ENCODE measurements around the gene TCEAL4. TPM values are rescaled to one million over a fixed set of nuclear protein-coding genes. Genes with fewer than 3 reads are reported as not detected.

The TCEAL4 gene
- total and polyA plus RNA-seq, 2 of the 13 experiments (the other 11 are each of a cell fraction or from before 2014, with no cell fraction given), result 12.6 to 31.0 TPM

DNA sequence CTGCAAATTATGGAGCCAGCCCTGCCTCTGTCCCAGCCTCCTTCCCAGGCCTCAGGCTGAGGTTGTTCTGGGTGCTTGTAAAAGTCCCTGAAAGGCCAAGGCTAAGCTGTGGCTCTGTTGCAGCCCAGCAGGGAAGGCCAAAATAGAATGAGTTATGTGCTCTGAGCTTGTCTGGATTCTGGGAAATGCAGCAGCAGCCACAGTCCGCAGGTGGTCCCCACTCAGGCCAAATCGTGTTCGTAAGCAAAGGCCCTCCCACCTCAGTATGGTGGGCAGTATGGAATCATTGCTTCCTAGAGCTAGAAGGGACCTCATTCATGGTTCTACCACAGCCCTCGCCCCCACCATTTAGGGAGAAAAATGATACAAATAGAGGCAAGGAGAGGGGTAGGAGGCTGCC is 38.8 kb downstream of the TCEAL4 start:
- peaks cover 2% of the 10 kb centered on the region for H3K79me2 ChIP-seq (ENCODE audit: insufficient read depth, low read length)
- intact Hi-C loops (cut with micrococcal nuclease; ENCODE audit: unreplicated experiment), result no loop called here
- no peaks in the 10 kb centered on the region for H3K27me3 ChIP-seq (ENCODE audit: control insufficient read depth in 1 of 2, insufficient read depth in 2 of 2, low read length in 2 of 2)
- in situ Hi-C loops (cut with HindIII; ENCODE audit: extremely low pct_ligation_motif_present, low pct_unique_long_range_greater_than_20kb), result no loop called here
- no peaks in the 10 kb centered on the region for H3K4me1 ChIP-seq (ENCODE audit: insufficient read depth, low read length)
- no peaks in the 10 kb centered on the region for H4K20me1 ChIP-seq (ENCODE audit: insufficient read depth, low read length)
- no peak overlapping the region for H3K4me3 ChIP-seq (replicated peaks in 1 of 3; ENCODE audit: insufficient read depth in 1 of 3, low read depth in 2 of 3, low read length in 3 of 3)
- H3K9me3 ChIP-seq (ENCODE audit: low read length), result no peaks in the 10 kb centered on the region
- BruUV-seq (replicated peaks), result no TSS peak
- TF ChIP-seq, protein P1, sequence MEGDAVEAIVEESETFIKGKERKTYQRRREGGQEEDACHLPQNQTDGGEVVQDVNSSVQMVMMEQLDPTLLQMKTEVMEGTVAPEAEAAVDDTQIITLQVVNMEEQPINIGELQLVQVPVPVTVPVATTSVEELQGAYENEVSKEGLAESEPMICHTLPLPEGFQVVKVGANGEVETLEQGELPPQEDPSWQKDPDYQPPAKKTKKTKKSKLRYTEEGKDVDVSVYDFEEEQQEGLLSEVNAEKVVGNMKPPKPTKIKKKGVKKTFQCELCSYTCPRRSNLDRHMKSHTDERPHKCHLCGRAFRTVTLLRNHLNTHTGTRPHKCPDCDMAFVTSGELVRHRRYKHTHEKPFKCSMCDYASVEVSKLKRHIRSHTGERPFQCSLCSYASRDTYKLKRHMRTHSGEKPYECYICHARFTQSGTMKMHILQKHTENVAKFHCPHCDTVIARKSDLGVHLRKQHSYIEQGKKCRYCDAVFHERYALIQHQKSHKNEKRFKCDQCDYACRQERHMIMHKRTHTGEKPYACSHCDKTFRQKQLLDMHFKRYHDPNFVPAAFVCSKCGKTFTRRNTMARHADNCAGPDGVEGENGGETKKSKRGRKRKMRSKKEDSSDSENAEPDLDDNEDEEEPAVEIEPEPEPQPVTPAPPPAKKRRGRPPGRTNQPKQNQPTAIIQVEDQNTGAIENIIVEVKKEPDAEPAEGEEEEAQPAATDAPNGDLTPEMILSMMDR (CRISPR knock-in tag; IDR thresholded peaks at IDR 0.05), result no peak
- TF ChIP-seq TBP (CRISPR knock-in tag; IDR thresholded peaks at IDR 0.05) (no peak), ZNF563 (CRISPR knock-in tag; IDR thresholded peaks at IDR 0.05) (no peak), ZNF737 (CRISPR knock-in tag; IDR thresholded peaks at IDR 0.05; ENCODE audit: borderline replicate concordance) (no peak), NR2F2 (IDR thresholded peaks at IDR 0.05; ENCODE audit: borderline replicate concordance, low read depth) (no peak), ZNF558 (CRISPR knock-in tag; IDR thresholded peaks at IDR 0.05; ENCODE audit: borderline replicate concordance) (no peak), ZNF24 (IDR thresholded peaks at IDR 0.05) (no peak), RFXANK (CRISPR knock-in tag; IDR thresholded peaks at IDR 0.05) (no peak)
- TF ChIP-seq, protein P2, sequence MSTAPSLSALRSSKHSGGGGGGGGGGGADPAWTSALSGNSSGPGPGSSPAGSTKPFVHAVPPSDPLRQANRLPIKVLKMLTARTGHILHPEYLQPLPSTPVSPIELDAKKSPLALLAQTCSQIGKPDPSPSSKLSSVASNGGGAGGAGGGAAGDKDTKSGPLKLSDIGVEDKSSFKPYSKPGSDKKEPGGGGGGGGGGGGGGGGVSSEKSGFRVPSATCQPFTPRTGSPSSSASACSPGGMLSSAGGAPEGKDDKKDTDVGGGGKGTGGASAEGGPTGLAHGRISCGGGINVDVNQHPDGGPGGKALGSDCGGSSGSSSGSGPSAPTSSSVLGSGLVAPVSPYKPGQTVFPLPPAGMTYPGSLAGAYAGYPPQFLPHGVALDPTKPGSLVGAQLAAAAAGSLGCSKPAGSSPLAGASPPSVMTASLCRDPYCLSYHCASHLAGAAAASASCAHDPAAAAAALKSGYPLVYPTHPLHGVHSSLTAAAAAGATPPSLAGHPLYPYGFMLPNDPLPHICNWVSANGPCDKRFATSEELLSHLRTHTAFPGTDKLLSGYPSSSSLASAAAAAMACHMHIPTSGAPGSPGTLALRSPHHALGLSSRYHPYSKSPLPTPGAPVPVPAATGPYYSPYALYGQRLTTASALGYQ (CRISPR knock-in tag; IDR thresholded peaks at IDR 0.05), result no peak
- TF ChIP-seq, protein P3, sequence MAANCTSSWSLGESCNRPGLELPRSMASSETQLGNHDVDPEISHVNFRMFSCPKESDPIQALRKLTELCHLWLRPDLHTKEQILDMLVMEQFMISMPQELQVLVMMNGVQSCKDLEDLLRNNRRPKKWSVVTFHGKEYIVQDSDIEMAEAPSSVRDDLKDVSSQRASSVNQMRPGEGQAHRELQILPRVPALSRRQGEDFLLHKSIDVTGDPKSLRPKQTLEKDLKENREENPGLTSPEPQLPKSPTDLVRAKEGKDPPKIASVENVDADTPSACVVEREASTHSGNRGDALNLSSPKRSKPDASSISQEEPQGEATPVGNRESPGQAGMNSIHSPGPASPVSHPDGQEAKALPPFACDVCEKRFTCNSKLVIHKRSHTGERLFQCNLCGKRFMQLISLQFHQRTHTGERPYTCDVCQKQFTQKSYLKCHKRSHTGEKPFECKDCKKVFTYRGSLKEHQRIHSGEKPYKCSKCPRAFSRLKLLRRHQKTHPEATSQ (CRISPR knock-in tag; IDR thresholded peaks at IDR 0.05; ENCODE audit: borderline replicate concordance), result no peak
- TF ChIP-seq, protein P4, sequence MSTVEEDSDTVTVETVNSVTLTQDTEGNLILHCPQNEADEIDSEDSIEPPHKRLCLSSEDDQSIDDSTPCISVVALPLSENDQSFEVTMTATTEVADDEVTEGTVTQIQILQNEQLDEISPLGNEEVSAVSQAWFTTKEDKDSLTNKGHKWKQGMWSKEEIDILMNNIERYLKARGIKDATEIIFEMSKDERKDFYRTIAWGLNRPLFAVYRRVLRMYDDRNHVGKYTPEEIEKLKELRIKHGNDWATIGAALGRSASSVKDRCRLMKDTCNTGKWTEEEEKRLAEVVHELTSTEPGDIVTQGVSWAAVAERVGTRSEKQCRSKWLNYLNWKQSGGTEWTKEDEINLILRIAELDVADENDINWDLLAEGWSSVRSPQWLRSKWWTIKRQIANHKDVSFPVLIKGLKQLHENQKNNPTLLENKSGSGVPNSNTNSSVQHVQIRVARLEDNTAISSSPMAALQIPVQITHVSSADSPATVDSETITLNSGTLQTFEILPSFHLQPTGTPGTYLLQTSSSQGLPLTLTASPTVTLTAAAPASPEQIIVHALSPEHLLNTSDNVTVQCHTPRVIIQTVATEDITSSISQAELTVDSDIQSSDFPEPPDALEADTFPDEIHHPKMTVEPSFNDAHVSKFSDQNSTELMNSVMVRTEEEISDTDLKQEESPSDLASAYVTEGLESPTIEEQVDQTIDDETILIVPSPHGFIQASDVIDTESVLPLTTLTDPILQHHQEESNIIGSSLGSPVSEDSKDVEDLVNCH (CRISPR knock-in tag; IDR thresholded peaks at IDR 0.05), result no peak
- ATAC-seq (no peak), DNase-seq (ENCODE audit: low spot score) (no peak), FAIRE-seq (no peak)
- no peak overlapping the region for H2AFZ ChIP-seq (ENCODE audit: low read length)
- ChIA-PET POLR2A (no interaction called here), CTCF (ENCODE audit: low intra/inter-chr PET ratio, low total read pairs) (no interaction called here)
- H3K27ac ChIP-seq (ENCODE audit: extremely low read length, insufficient read depth, low read length), result no peak overlapping the region
- no peak overlapping the region for H3K9ac ChIP-seq (ENCODE audit: insufficient read depth, low read depth, low read length)
- H3K4me2 ChIP-seq (ENCODE audit: low read depth, low read length), result no peak overlapping the region
- H3K36me3 ChIP-seq (replicated peaks in 1 of 2; ENCODE audit: control insufficient read depth in 1 of 2, insufficient read depth in 2 of 2, low read length in 2 of 2), result no peaks in the 10 kb centered on the region
- WGBS (ENCODE audit: low lambda C conversion rate), result no CpG with 5 or more reads among the region's 4 CpGs

Data from HepG2 (cell line).